OCI-M2 (cell line): ENCODE data around the gene MSMP.

Source experiments
- DNase-seq: peaks from one replicate; lab custom pipeline; 2025; ENCODE audit not compliant: unreplicated experiment; lab: John Stamatoyannopoulos, UW

Gene MSMP

GRCh38 chr9:35745569-35745968 lies 8.5 kb downstream of the MSMP start:
- DNase-seq: no peak

GRCh38 chr9:35743880-35744518 lies 10.1 kb downstream of the MSMP start:
- DNase-seq: no peak

- no peak for DNase-seq
Observed at GRCh38 chr9:35743452-35743851, 10.6 kb downstream of the MSMP start.

- no peak for DNase-seq
Observed at GRCh38 chr9:35741740-35742139, 12.3 kb downstream of the MSMP start.

- no peak for DNase-seq
Observed at GRCh38 chr9:35740243-35740642, 13.8 kb downstream of the MSMP start.

- DNase-seq: no peak
Observed at GRCh38 chr9:35738924-35739323, 15.2 kb downstream of the MSMP start.

- DNase-seq: no peak
Observed at GRCh38 chr9:35738186-35738585, 15.9 kb downstream of the MSMP start.

GRCh38 chr9:35737143-35737542 lies 16.9 kb downstream of the MSMP start:
- no peak for DNase-seq

- DNase-seq: no peak
Observed at GRCh38 chr9:35736201-35736633, 17.9 kb downstream of the MSMP start.

GRCh38 chr9:35734096-35734495 lies 20.0 kb downstream of the MSMP start:
- no peak for DNase-seq

- DNase-seq: no peak
Observed at GRCh38 chr9:35732800-35733541, 21.1 kb downstream of the MSMP start.

GRCh38 chr9:35732185-35732799 lies 21.8 kb downstream of the MSMP start, which contains the start of the genes CREB3 and TLN1:
TSS of gene CREB3 (plus strand) at chr9:35732666. CDS start at chr9:35732773, 107 bp downstream.
TSS of gene TLN1 (minus strand) at chr9:35732195. CDS start at chr9:35725694, 6,501 bp downstream.
- DNase-seq: peak; percentile 75

GRCh38 chr9:35731415-35732184 lies 22.5 kb downstream of the MSMP start:
- no peak for DNase-seq

GRCh38 chr9:35730486-35730854 lies 23.6 kb downstream of the MSMP start:
- DNase-seq: no peak

- no peak for DNase-seq
Observed at GRCh38 chr9:35729700-35730485, 24.2 kb downstream of the MSMP start.

GRCh38 chr9:35729101-35729500 lies 25.0 kb downstream of the MSMP start:
- no peak for DNase-seq

GRCh38 chr9:35728041-35728971 lies 25.8 kb downstream of the MSMP start:
- DNase-seq: peak; percentile 27

GRCh38 chr9:35727676-35728040 lies 26.4 kb downstream of the MSMP start:
- DNase-seq: no peak

GRCh38 chr9:35726931-35727330 lies 27.1 kb downstream of the MSMP start:
- no peak for DNase-seq

- no peak for DNase-seq
Observed at GRCh38 chr9:35725362-35725761, 28.7 kb downstream of the MSMP start.
